Panc1 (cell line): ENCODE results near the gene HSD17B2.

Experiments used
- POLR2AphosphoS5 ChIP-seq: IDR thresholded peaks from 2 replicates; pipeline ENCODE4 v1.6.1; 2012; ENCODE audit warnings: mild to moderate bottlenecking, low read depth, low read length, moderate library complexity
- REST ChIP-seq, 2 experiments: IDR thresholded peaks; 2 replicates each; pipeline ENCODE4 v1.6.1; 2011 to 2012; ENCODE audit warnings: low read depth in 2 of 2, control low read depth in 1 of 2, low read length in 1 of 2, mild to moderate bottlenecking in 1 of 2, moderate library complexity in 1 of 2; ENCODE audit not compliant: insufficient read depth in 1 of 2
- SIN3A ChIP-seq: IDR thresholded peaks from 2 replicates; pipeline ENCODE4 v1.6.1; 2012; ENCODE audit warnings: low read depth, mild to moderate bottlenecking, low read length, moderate library complexity, borderline replicate concordance; ENCODE audit not compliant: insufficient read depth
- TF ChIP-seq, protein P1 (sequence below): fragments of 450-650 bp; IDR thresholded peaks from 2 replicates; pipeline ENCODE4 v1.5.1; 2017; ENCODE audit warnings: mild to moderate bottlenecking

- TF ChIP-seq, protein P1, sequence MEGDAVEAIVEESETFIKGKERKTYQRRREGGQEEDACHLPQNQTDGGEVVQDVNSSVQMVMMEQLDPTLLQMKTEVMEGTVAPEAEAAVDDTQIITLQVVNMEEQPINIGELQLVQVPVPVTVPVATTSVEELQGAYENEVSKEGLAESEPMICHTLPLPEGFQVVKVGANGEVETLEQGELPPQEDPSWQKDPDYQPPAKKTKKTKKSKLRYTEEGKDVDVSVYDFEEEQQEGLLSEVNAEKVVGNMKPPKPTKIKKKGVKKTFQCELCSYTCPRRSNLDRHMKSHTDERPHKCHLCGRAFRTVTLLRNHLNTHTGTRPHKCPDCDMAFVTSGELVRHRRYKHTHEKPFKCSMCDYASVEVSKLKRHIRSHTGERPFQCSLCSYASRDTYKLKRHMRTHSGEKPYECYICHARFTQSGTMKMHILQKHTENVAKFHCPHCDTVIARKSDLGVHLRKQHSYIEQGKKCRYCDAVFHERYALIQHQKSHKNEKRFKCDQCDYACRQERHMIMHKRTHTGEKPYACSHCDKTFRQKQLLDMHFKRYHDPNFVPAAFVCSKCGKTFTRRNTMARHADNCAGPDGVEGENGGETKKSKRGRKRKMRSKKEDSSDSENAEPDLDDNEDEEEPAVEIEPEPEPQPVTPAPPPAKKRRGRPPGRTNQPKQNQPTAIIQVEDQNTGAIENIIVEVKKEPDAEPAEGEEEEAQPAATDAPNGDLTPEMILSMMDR = no peak
- no peak for TF ChIP-seq POLR2AphosphoS5
- TF ChIP-seq REST (IDR thresholded peaks at IDR 0.05; ENCODE audit: insufficient read depth in 1 of 2, low read depth in 2 of 2, low read length in 1 of 2) = no peak
- TF ChIP-seq SIN3A = no peak
Observed at GRCh38 chr16:82105107-82105506, 70.1 kb downstream of the HSD17B2 start.
